Right lobe of liver (tissue), 6 donors: Measurements from ENCODE around the gene TNFSF18. TPM values are rescaled to one million over a fixed set of nuclear protein-coding genes. Genes with fewer than 3 reads are reported as not detected.
"Not testable (repeated sequence)": the region's sequence is repeated elsewhere in the genome, so short reads cannot be mapped to it uniquely, and the experiment has no call there.

Source experiments
- ATAC-seq, 4 donors: fragments of 200-7000 bp; cut with Tn5 transposase; one replicate each; pipeline ENCODE4 v1.9.1; 2020; ENCODE audit warnings: mild to moderate bottlenecking in 4 of 4, moderate library complexity in 4 of 4
- DNase-seq, 3 donors: peaks; one replicate each; pipeline ENCODE4 v3.0.0-alpha.2; 2020
- H3K27ac ChIP-seq, 3 donors: fragments of 200-600 bp; one replicate each; pipeline ENCODE4 v1.8.0; 2022
- H3K27me3 ChIP-seq, 2 donors: fragments of 200-600 bp; one replicate each; pipeline ENCODE4 v1.8.0; 2022
- H3K36me3 ChIP-seq, 4 donors: fragments of 200-600 bp; sonication (generic) in 1 of 4; one replicate each; pipeline versions ENCODE4 v1.5.1 to v1.8.0; 2017 to 2022; ENCODE audit warnings: control low read depth in 1 of 4
- H3K4me1 ChIP-seq, 4 donors: fragments of 200-600 bp; sonication (generic) in 1 of 4; one replicate each; pipeline versions ENCODE4 v1.5.1 to v1.8.0; 2017 to 2022; ENCODE audit warnings: control low read depth in 1 of 4
- H3K4me3 ChIP-seq, 3 donors: fragments of 200-600 bp; one replicate each; pipeline ENCODE4 v1.8.0; 2022
- H3K9me3 ChIP-seq, 4 donors: fragments of 200-600 bp; sonication (generic) in 1 of 4; one replicate each; pipeline versions ENCODE4 v1.5.1 to v1.8.0; 2017 to 2022; ENCODE audit warnings: control low read depth in 1 of 4
- CTCF ChIP-seq, 4 donors: fragments of 200-600 bp in 3 of 4; fragments of 450-650 bp in 1 of 4; IDR thresholded peaks; one replicate each; pipeline versions ENCODE4 v1.5.1 to v1.8.0; 2016 to 2022; ENCODE audit warnings: antibody characterized with exemption in 4 of 4, mild to moderate bottlenecking in 2 of 4
- POLR2A ChIP-seq: fragments of 450-650 bp; IDR thresholded peaks from one replicate; pipeline ENCODE4 v1.6.1; 2017; ENCODE audit warnings: antibody characterized with exemption, mild to moderate bottlenecking
- WGBS: methylation state at CpG from one replicate; pipeline ENCODE4 v1.1.6; 2018; ENCODE audit warnings: low coverage, low lambda C conversion rate; ENCODE audit not compliant: insufficient coverage; ENCODE audit errors: missing lambda C conversion rate; 5-methylcytosine and 5-hydroxymethylcytosine counted together
- intact Hi-C, 2 donors: fragments of 100-400 bp; cut with DNase I; formaldehyde crosslinking; loops; one replicate each; pipeline versions ENCODE4 v1.11.2 to v1.14.1; 2022
- total RNA-seq, 6 experiments: library from RNA; depleted of rRNA in 2 of 6; stranded (reverse); fragments of >200 nt in 2 of 6; fragmentation: NEBNext Ultra II Directional in 3 of 6; extraction: Animal tissue kit (Norgen Biotek cat#: 25700) in 3 of 6; gene quantifications; one replicate each; pipeline versions ENCODE4 v1.1.0 to v1.2.4, GENCODE V29; 2016 to 2023
- donor health status: DM: no; HTN: yes; CAD: no.
- donor health status: DM: no; HTN: no; CAD: no.
- donor health status: DM: no; HTN: no; CAD: no.
- donor health status: DM: no; HTN: yes; CAD: no.
- donor health status: DM: no; HTN: yes; CAD: no.

Gene TNFSF18
- total RNA-seq, 6 experiments from 2014 or later = not detected

- ATAC-seq (no peak), DNase-seq (no peak)
- 71% methylated on average over 4 of the region's 4 CpGs for WGBS
- Histone ChIP-seq H3K27ac (no peak overlapping the region), H3K4me1 (no peaks in the 10 kb centered on the region), H3K4me3 (no peak overlapping the region), H3K36me3 (no peaks in the 10 kb centered on the region), H3K9me3 (no peaks in the 10 kb centered on the region), H3K27me3 (no peaks in the 10 kb centered on the region)
- TF ChIP-seq POLR2A (no peak), CTCF (IDR thresholded peaks at IDR 0.05) (no peak)
- intact Hi-C loops = no loop called here
These were observed 43.8 kb upstream of the TNFSF18 start for GRCh38 chr1:173094541-173094940.

- no peaks in the 10 kb centered on the region for H3K4me1 ChIP-seq
- TF ChIP-seq CTCF (IDR thresholded peaks at IDR 0.05) (no peak), POLR2A (no peak)
- no peaks in the 10 kb centered on the region for H3K27me3 ChIP-seq
- intact Hi-C loops = no loop called here
- no peak for ATAC-seq
- no peak overlapping the region for H3K27ac ChIP-seq
- no peaks in the 10 kb centered on the region for H3K36me3 ChIP-seq
- H3K4me3 ChIP-seq = no peak overlapping the region
- no peak for DNase-seq
- no peaks in the 10 kb centered on the region for H3K9me3 ChIP-seq
These were observed 43.1 kb upstream of the TNFSF18 start for GRCh38 chr1:173093691-173094445.

- Histone ChIP-seq H3K9me3 (peaks cover 0 to 6% (median 0%) of the 10 kb centered on the region in 4 donors), H3K4me3 (no peak overlapping the region), H3K36me3 (no peaks in the 10 kb centered on the region), H3K4me1 (no peaks in the 10 kb centered on the region), H3K27me3 (no peaks in the 10 kb centered on the region), H3K27ac (no peak overlapping the region)
- ATAC-seq (no peak), DNase-seq (no peak)
- TF ChIP-seq POLR2A = no peak
- TF ChIP-seq CTCF (IDR thresholded peaks at IDR 0.05) = no peak
- WGBS = 88% methylated on average over 6 of the region's 6 CpGs
- intact Hi-C loops = no loop called here
These were observed 33.6 kb upstream of the TNFSF18 start for GRCh38 chr1:173084292-173084691.

GRCh38 chr1:173082913-173083312, 32.2 kb upstream of the TNFSF18 start:
- no peaks in the 10 kb centered on the region for H3K27me3 ChIP-seq
- WGBS = 73% methylated on average over 1 of the region's 1 CpG
- ATAC-seq (no peak), DNase-seq (no peak)
- no peak for TF ChIP-seq CTCF (IDR thresholded peaks at IDR 0.05)
- TF ChIP-seq POLR2A = no peak
- H3K27ac ChIP-seq = no peak overlapping the region
- H3K4me3 ChIP-seq = no peak overlapping the region
- H3K36me3 ChIP-seq = no peaks in the 10 kb centered on the region
- intact Hi-C loops = no loop called here
- no peaks in the 10 kb centered on the region for H3K4me1 ChIP-seq
- H3K9me3 ChIP-seq = peaks cover 0 to 6% (median 0%) of the 10 kb centered on the region in 4 donors

- H3K36me3 ChIP-seq, H3K9me3 ChIP-seq, H3K4me1 ChIP-seq, ATAC-seq, intact Hi-C loops, DNase-seq, H3K4me3 ChIP-seq, H3K27ac ChIP-seq, H3K27me3 ChIP-seq: not testable (repeated sequence)
- 94% methylated on average over 6 of the region's 6 CpGs for WGBS
These were observed 23.5 kb upstream of the TNFSF18 start for GRCh38 chr1:173074217-173074616.
